Liver (tissue), 3 donors: ENCODE data around the gene ATP7A.

Source experiments
- GABPA ChIP-seq, 2 donors: IDR thresholded peaks in 1 of 2; conservative IDR thresholded peaks in 1 of 2; 2 replicates each; pipeline ENCODE4 v1.6.1; 2016; ENCODE audit warnings: antibody characterized with exemption in 2 of 2, mild to moderate bottlenecking in 1 of 2, moderate library complexity in 1 of 2
- HNF4G ChIP-seq: IDR thresholded peaks from 2 replicates; pipeline ENCODE4 v1.6.1; 2016; ENCODE audit warnings: antibody characterized with exemption
- NR2F2 ChIP-seq: IDR thresholded peaks from 2 replicates; pipeline ENCODE4 v1.6.1; 2016; ENCODE audit warnings: antibody characterized with exemption
- SP1 ChIP-seq: IDR thresholded peaks from 2 replicates; pipeline ENCODE4 v1.6.1; 2018; ENCODE audit warnings: antibody characterized with exemption, mild to moderate bottlenecking
- YY1 ChIP-seq: IDR thresholded peaks from 2 replicates; pipeline ENCODE4 v1.6.1; 2016; ENCODE audit warnings: antibody characterized with exemption, mild to moderate bottlenecking
- TF ChIP-seq, protein P1 (sequence below): IDR thresholded peaks from 2 replicates; pipeline ENCODE4 v1.6.1; 2016; ENCODE audit warnings: antibody characterized with exemption, mild to moderate bottlenecking
- TF ChIP-seq, protein P2 (sequence below): fragments of 150-350 bp; IDR thresholded peaks from 2 replicates; pipeline ENCODE4 v1.5.1; 2017; ENCODE audit warnings: improper control_type of control experiment, low read depth, low read length; ENCODE audit not compliant: missing input control
- donor health status: healthy.
- donor health status: healthy.

DNA sequence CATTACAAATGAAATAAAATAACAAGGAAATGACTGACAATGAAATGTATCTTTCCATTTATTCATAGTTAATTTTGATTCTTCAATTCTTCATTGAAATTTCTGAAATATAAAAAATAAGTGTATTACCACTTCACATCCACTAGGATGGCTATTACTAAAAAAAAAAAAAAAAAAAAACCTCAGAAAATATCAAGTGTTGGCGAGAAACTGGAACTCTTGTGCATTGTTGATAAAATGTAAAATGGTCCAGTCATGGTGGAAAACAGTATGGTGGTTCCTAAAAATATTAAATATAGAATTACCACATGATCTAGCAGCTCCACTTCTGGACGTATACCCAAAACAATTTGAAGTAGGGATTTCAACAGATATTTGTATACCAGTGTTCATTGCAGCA lies 36.1 kb downstream of the ATP7A start:
- TF ChIP-seq, protein P1, sequence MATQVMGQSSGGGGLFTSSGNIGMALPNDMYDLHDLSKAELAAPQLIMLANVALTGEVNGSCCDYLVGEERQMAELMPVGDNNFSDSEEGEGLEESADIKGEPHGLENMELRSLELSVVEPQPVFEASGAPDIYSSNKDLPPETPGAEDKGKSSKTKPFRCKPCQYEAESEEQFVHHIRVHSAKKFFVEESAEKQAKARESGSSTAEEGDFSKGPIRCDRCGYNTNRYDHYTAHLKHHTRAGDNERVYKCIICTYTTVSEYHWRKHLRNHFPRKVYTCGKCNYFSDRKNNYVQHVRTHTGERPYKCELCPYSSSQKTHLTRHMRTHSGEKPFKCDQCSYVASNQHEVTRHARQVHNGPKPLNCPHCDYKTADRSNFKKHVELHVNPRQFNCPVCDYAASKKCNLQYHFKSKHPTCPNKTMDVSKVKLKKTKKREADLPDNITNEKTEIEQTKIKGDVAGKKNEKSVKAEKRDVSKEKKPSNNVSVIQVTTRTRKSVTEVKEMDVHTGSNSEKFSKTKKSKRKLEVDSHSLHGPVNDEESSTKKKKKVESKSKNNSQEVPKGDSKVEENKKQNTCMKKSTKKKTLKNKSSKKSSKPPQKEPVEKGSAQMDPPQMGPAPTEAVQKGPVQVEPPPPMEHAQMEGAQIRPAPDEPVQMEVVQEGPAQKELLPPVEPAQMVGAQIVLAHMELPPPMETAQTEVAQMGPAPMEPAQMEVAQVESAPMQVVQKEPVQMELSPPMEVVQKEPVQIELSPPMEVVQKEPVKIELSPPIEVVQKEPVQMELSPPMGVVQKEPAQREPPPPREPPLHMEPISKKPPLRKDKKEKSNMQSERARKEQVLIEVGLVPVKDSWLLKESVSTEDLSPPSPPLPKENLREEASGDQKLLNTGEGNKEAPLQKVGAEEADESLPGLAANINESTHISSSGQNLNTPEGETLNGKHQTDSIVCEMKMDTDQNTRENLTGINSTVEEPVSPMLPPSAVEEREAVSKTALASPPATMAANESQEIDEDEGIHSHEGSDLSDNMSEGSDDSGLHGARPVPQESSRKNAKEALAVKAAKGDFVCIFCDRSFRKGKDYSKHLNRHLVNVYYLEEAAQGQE: no peak
- TF ChIP-seq, protein P2, sequence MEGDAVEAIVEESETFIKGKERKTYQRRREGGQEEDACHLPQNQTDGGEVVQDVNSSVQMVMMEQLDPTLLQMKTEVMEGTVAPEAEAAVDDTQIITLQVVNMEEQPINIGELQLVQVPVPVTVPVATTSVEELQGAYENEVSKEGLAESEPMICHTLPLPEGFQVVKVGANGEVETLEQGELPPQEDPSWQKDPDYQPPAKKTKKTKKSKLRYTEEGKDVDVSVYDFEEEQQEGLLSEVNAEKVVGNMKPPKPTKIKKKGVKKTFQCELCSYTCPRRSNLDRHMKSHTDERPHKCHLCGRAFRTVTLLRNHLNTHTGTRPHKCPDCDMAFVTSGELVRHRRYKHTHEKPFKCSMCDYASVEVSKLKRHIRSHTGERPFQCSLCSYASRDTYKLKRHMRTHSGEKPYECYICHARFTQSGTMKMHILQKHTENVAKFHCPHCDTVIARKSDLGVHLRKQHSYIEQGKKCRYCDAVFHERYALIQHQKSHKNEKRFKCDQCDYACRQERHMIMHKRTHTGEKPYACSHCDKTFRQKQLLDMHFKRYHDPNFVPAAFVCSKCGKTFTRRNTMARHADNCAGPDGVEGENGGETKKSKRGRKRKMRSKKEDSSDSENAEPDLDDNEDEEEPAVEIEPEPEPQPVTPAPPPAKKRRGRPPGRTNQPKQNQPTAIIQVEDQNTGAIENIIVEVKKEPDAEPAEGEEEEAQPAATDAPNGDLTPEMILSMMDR: no peak
- TF ChIP-seq HNF4G (no peak), YY1 (no peak), SP1 (no peak), GABPA (IDR thresholded peaks at IDR 0.05 in 1 of 2, conservative IDR thresholded peaks at IDR 0.05 in 1 of 2) (no peak), NR2F2 (no peak)
